Germinal center (tissue), 1 donor: ENCODE results near the gene RNF169.
A peak's percentile ranks its signal among the peaks of the same experiment; 100 is the strongest.
"Not testable (repeated sequence)": the region's sequence is repeated elsewhere in the genome, so short reads cannot be mapped to it uniquely, and the experiment has no call there.

Source experiments
- DNase-seq: peaks from one replicate; pipeline ENCODE4 v3.0.0; 2012; ENCODE audit warnings: mixed read lengths, low spot score

RNF169 gene

DNA sequence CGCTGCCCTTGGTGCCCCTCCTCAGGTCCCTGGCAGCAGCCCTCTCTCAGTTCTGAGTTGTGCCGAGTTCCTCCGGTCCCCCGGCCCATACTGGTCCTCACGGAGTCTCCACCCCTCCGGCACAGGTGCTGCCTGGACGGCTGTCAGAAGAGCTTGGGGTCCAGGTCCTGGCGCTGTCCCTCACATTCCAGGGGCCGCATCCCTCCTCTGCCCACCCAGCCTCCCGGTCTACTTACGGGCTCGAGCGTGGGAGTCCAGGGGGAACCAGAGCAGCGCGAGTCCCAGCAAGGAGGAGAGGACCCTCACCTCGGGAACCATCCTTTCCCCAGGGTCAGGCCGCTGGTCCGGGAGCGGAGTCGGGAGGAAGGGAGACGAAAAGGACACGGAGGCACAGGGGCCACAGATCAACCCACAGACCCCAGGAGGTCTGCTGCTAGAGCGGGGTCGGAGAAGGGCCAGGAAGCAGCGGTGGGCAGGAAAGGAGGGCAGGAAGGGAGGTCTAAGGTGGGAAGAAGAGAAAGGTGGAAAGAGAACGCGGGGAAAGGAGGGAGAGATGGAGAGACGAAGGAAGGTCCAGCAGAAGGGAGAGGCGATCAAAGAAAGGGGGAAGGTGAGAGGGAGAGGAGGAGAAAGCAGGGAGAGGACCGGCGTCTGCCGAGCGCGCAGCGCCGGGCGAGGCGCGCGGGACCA is 17.9 kb upstream of the RNF169 start:
- DNase-seq: no peak

DNA sequence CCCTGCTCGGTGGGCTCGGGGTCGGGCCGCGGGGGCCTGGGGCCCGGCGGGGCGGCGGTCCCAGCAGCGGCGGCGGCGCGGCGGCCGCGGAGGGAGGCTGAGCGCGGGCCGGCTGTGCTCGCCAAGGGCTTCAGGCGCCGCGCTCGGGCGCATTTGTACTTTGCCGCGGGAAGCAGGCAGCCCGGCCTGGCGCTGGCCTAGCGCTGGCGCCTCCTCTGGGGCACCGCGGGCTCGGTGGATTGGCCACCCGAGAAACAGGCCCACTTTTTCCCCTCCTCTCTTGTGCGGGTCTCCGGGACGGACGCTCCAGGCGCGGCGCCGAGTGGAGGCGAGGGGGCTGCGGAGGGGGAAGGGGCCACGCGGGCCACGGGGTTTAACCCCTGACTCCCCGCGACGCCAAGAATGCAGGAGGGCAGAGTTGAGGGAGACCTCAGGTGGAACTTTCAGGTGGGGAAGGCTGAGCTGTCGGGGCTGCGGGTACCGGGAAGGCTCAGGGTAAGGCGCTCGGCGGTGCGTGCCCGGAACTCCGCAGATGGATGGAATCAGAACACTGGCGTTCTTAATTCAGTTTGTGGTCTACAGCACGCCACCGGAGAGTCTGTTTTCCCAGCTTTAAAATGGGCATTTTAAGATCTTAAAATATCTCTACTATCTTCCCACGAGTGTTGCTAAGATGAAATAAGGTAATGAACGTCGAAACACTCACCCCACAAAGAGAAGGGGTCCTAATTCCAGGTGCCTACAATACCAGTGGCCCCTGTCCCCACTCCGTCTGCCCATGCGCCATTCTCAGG is 17.2 kb upstream of the RNF169 start, which contains the start of gene CHRDL2:
CHRDL2 (minus strand) TSS at position 126 of the 794 bp plus-strand sequence. CDS start 538 bp downstream, outside the sequence.
- DNase-seq: peak; percentile 22

DNA sequence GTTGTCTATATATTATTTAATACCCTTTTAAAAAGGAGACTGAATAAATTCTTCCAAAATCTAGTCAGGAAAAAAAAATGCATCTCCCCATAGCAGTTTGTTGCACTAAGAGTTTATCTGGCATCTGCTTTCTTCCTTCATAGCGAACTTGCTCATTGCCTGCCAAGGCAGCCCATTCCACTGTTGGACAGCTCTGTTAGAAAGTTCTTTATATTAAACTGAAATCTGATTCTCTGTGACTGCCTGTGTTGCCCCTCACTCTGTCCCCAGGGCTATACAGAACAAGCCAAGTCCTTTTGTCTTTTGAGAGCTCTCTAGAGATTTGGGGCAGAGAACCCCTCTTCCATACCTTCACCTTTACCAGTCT is 14.1 kb upstream of the RNF169 start:
- DNase-seq: no peak

DNA sequence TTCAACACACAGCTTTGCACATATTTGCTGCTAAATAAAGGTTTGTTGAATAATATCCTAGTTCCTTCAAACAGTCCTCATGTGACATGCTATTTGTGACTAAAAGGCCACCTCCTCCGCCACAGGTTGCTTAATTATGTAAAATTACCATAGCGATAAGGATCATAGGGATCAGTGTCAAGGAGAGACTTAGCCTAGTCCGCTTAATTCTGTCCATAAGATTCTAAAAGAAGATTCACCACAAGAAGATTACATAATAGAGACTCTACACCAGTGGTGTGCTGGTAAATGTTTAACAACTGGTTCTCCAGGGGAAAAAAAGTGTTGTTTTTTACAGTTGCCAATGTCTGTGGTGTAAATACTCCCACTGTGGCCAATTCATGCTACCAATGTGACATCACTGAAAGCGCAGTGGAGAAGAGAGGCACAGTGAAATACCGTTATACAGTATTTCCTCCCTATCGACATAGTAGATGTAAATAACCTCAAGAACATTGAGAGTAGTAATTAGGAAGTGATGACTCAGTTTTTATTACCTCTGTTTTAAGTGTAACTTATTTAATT is 13.2 kb upstream of the RNF169 start:
- DNase-seq: no peak

DNA sequence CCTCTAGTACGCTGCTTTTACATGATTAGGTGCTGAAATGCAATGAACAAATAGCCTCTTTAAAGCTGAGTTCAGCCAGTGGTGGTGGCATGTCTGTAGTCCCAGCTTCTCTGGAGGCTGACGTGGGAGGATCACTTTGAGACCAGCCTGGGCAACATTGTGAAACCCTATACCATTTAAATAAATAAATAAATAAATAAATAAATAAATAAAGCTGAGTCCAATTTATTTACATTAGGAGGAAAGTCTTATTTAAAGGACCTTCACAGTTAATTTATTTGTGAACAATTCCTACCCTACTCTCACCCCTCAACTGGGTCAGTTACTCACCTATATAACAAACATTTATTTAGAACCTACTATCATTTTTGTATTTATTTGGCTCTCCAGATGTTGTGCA is 12.6 kb upstream of the RNF169 start:
- DNase-seq: no peak

DNA sequence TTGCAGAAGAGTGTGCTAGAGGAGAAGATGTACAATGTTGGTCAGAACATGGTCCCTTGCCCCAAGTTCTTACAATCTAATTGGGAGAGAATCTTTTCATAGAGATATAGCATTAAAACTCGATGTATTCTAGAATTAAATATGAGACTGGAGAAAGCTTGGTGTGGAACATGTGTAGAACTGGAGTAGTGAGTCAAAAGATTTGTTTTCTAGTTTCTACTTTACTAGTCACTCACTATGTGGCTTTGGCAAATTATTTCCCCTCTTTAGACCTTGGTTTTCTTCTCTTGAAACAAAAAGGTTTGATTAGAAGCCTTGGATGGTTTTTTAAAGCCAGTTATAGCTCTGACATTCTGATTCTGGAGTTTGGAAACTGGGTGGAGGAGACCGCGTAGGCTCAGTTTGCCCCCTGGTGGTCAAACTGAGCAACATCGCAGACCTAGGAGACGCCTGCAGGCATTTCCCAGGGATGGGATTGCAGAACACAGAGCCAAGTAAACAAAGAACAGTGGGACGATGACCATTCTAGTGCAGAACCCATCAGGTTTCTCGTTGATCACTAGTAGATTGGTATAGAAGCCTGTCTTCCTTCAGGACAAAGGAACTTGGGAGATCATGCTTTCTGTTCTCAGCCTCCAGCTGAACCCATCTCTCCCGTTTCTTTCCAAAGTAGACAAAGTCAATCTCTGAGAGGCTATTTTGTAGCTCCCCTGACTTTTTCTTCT is 8.9 kb upstream of the RNF169 start:
- DNase-seq: peak; percentile 73

DNA sequence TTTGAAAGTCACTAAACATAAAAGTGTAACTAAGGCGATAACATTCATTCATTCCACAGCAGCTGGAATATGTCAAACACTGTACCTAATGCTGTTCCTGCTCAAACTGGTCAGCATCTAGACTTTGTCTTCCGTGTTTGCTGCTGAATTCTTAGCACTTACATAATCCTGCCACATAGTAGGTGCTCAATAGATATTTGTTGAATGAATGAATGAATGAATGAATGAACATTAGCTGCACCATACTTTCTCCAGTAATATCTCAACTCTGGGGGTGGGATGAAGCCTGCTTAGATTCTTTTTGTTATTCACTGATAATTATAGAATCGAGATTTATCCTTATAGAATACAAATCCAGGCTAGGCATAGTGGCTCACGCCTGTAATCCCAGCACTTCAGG is 6.6 kb upstream of the RNF169 start:
- DNase-seq: no peak

DNA sequence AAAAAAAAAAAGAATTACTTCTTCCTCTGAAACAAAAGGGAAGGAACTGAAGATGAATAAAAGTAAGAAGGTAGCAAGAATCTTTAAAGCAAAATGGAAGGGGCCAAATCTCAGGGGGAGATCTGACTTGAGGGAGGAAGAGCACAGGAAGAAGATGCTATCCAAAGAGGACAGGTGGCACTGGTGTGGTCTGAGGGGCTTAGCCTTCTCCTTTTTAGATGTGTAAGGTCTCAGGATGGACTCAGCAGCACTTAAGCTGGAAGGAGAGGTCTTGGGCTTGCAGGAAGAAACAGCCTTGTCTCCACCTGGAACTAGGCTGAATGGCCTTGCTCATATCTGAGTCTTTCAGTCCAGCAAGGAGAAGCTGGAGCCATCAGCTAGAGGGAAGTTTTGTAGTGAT is 5.0 kb upstream of the RNF169 start:
- DNase-seq: no peak

DNA sequence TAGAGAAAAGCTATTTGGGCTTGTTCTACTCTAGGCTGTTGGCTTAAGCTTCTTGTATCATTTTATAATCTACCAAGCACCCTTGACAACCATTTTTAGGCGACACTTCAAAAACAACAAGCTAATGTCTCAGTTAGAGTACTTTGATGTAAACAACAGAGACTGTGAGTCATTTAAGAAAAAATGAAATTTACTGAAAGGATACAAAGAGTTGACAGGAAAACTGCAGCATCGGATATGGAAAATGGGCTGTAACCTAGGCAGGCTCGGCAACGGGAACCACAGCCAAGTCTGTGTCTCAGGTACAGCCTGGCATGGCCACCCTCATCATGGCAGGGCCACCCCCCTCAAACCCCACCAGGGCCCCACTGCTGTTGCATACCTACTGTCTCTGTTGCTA is 4.4 kb upstream of the RNF169 start:
- no peak for DNase-seq

DNA sequence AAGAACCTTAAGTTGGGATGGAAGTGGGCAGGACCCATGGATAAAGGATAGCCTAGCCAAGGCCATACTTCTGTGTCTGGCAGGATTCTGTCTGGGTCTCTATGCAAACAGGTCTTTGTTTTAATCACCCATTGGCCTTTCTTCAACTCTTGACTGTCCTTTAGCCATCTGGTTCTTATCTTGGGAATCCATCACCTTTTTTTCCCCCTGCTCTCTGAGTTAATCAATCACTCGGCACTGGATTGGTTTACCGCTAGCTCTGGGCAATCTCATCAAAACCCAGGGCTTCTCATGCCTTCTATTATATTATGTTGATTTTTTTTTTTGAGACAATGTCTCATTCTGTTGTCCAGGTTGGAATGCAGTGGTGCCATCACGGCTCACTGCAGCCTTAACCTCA is 1.8 kb upstream of the RNF169 start:
- DNase-seq: no peak

DNA sequence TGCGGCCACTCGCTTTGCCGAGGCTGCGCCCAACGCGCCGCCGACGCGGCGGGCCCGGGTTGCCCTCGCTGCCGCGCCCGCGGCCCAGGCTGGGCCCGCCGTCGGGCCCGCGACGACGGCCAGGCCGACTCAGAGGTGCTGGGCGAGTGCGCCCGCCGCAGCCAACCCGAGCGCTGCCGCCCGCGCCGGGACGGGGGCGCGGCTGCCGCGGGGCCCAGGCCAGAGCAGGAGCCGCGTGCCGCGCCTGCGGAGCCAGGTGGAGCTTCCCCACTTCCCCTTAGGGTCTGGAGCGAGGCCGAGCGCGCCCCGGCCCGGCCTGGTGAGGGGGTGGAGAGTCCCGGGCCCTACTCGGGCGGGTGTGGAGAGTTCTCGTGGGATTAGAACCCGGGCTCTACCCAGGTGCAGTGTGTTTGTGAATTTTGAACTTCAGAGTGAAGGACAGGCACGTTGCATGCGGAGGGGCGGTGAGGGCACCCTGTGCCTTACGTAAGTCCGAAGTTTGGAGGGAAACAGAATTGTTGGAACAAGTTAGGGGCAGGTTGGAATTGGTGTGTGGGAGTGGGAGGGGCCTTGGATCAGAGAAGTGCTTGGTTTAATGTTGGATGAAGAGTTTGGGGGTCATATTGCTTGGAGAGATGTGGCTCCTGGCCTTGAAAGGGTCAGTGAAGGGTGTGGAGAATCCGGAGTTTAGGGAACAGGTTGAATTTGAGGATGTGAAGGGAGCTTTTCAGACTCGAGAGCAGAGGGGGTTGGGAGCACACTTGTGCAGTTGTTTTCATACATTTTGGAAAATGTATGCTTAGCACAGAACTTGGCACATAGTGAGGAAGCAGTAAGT is 697 bp downstream of the RNF169 start:
- DNase-seq: peak; percentile 84

DNA sequence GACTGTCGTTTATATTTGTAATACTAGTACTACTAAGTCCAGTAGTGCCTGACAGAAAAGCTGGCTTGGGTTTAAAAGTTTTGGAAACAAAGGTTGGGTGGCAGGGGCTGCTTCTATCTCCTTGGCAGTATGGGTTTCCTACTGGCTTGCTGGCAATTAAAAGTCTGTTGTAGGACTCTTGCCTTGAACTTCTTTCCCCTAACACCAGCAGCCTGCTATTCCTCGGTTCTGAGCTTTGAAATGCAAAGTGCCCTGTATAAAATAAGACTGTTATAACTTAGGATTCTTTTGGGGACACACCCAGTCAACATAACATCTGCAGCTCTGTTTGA is 1.3 kb downstream of the RNF169 start:
- no peak for DNase-seq

DNA sequence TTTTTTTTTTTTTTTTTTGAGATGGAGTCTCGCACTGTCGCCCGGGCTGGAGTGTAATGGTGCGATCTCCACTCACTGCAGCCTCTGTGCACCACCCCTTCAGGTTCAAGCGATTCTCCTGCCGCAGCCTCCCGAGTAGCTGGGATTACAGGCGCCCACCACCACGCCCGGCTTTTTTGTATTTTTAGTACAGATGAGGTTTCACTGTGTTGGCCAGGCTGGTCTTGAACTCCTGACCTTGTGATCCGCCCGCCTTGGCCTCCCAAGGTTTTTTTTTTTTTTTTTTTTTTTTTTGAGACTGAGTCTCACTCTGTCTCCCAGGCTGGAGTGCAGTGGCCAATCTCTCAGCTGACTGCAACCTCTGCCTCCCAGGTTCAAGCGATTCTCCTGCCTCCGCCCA is 1.9 kb downstream of the RNF169 start:
- DNase-seq: not testable (repeated sequence)

DNA sequence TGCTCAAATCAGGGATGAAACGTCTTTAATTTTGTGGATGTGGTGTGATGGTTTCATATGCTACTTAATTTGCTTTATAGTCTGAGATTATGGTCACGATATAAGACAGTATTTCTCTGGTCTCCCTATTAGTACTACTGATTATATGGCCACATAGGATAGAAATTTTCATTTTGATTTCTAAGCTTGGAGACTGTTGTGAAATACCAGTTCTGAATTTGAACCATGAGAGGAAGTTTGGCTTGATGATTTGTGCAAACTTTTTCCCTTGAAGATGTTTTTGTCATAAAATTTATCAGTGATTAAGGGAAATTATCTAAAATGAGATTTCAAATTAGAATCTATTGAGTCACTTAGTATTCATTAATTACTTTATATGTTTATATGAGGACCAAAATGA is 2.7 kb downstream of the RNF169 start:
- DNase-seq: no peak

DNA sequence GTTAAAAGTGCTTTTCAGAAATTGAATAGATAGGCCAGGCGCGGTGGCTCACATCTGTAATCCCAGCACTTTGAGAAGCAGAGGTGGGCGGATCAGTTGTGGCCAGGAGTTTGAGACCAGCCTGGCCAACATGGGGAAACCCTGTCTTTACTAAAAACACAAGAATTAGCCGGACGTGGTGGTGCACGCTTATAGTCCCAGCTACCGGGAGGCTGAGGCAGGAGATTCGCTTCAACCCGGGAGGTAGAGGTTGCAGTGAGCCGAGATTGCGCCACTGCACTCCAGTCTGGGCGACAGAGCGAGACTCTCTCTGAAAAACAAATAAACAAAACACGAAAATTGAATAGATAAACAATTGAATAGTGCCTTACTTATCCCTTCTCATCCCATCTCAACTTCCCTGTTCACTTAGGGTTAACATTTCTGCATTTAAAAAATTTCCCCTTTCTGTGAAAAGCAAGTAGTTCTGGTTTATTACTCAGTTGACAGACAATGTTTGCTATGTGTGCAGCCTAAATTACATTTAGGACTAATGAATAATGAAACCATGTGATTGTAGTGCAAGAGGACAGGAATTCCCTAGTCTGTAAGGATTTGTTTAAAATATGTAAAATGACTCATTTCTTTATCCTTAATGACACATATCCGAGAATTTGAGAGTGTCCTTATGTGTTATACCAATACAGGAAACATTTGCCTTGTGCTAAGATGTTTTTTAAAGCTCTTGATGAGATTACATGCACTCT is 6.0 kb downstream of the RNF169 start:
- no peak for DNase-seq

DNA sequence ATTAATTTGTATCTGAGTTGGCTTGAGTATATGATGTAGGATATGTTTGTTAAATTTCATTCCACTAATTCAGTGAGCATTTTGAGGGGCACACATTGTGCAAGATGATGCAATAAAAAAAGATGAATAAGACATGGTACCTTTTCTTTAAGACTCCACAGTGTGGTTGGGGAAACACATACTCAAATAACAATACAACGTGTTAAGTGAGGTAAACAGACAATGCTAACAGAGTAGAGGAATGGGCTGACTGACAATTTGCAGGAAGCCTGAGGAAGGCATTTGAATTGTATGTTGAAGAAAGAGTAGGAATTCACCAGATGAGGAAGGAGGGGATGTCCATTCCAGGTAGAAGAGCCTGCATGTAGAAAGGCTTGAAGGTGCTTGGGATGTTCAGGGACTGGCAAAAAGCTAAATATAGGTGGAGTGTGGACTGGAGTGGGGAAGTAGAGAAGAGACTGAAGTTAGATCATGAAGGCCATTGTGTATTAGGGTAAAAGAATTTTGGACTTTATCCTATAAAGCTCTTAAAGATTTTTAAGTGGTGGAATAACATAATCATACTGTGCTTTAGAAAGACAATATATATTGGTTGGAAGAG is 6.8 kb downstream of the RNF169 start:
- DNase-seq: no peak

DNA sequence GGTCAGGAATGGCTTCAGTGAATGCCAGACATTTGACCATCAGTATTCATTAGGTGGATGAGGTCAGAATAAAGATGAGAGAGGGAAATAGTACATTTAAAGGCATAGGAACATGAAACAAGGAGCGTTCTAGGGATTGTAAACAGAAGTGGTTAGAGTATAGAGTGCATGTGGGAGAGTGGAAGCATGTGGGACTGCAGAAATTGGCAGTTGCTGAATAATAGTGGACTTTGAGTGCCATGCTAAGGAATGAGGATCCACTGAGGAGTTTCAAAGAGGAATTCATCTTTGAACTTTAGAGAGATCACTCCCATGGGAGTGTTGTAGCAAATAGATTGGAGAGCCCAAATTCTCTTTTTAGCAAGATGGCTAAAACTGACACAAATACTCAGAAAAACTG is 7.9 kb downstream of the RNF169 start:
- DNase-seq: no peak

DNA sequence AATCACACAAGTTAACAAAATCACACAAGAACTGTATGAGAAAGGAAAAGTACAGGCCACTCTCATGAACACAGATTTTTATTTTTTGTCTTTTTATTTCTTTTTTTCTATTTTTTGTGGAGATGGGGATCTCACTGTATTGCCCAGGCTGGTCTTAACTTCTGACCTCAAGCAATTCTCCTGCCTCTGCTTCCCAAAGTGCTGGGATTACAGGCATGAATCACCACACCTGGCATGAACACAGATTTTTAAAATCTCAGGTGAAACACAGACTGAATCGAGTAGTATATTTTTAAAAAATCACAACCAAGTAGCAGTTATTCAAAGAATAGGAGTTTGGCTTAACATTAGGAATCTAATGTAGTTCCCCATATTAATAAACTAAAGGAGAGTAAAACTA is 18.3 kb downstream of the RNF169 start:
- no peak for DNase-seq

DNA sequence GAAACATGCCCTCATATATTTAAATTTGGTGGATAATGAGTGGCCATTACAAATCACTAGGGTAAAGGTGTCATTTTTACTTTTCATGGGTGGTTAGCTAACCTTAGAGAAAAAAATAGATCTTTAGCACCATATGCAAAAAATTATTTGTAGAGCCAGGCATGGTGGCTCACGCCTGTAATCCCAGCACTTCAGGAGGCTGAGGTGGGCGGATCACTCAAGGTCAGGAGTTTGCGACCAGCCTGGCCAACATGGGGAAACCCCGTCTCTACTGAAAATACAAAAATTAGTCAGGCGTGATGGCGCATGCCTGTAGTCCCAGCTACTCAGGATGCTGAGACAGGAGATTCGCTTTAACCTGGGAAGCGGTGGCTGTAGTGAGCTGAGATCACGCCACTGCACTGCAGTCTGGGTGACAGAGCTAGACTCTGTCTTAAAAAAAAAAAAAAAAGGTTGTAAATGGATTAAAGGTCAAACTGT is 19.6 kb downstream of the RNF169 start:
- DNase-seq: peak; percentile 29

DNA sequence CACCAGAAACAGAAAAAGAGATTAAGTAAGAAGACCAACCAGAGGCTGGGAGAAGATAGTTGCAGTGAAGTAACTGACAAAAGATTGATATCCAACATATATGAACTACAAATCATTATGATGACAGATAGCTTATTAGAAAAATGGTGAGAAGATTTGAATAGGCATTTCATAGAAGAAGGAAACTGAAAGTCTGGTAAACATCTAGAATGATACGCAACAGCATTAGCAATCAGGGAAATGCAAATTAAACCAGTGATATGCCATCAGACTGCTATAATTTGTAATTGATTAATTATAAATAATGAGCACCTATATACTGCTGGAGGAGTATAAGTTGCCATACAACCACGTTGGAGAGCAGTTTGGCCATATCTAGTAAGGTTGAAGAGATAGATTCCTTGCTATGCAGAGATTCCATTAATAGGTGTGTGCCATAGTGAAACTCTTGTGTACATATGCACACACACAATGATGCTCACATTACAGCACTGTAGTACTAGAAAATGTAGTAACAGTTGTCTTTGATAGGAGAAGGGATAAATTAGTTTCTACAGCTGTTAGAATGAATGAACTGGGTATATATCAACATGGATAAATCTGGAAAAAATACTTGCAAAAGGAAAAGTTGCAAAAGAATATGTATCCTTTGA is 20.5 kb downstream of the RNF169 start:
- DNase-seq: no peak
